GM18498 (cell line): ENCODE data around the gene ANKH.

Source experiments
- ATAC-seq: cut with Tn5 transposase; IDR thresholded peaks from one replicate; pipeline ENCODE4 v1.9.1; 2021; ENCODE audit warnings: mild to moderate bottlenecking, moderate library complexity; ENCODE audit not compliant: unreplicated experiment

The ANKH gene

GRCh38 chr5:14741801-14742440 is 129.7 kb downstream of the ANKH start:
- no peak for ATAC-seq

- ATAC-seq: no peak
These were observed 130.4 kb downstream of the ANKH start for GRCh38 chr5:14741131-14741530.

GRCh38 chr5:14739981-14740380 is 131.6 kb downstream of the ANKH start:
- ATAC-seq: no peak

GRCh38 chr5:14739538-14739937 is 132.0 kb downstream of the ANKH start:
- ATAC-seq: no peak

GRCh38 chr5:14738050-14738449 is 133.5 kb downstream of the ANKH start:
- ATAC-seq: no peak

GRCh38 chr5:14737291-14737690 is 134.3 kb downstream of the ANKH start:
- no peak for ATAC-seq

- no peak for ATAC-seq
These were observed 135.6 kb downstream of the ANKH start for GRCh38 chr5:14735944-14736343.

GRCh38 chr5:14734396-14734795 is 137.2 kb downstream of the ANKH start:
- no peak for ATAC-seq

- no peak for ATAC-seq
These were observed 137.9 kb downstream of the ANKH start for GRCh38 chr5:14733661-14734060.

- no peak for ATAC-seq
These were observed 138.6 kb downstream of the ANKH start for GRCh38 chr5:14732991-14733390.

GRCh38 chr5:14730881-14731280 is 140.7 kb downstream of the ANKH start:
- no peak for ATAC-seq

GRCh38 chr5:14730466-14730865 is 141.1 kb downstream of the ANKH start:
- ATAC-seq: no peak

GRCh38 chr5:14729448-14730385 is 141.9 kb downstream of the ANKH start:
- ATAC-seq: no peak

GRCh38 chr5:14728459-14728938 is 143.1 kb downstream of the ANKH start:
- ATAC-seq: no peak

GRCh38 chr5:14727928-14728458 is 143.6 kb downstream of the ANKH start:
- no peak for ATAC-seq

GRCh38 chr5:14727428-14727865 is 144.1 kb downstream of the ANKH start:
- no peak for ATAC-seq

GRCh38 chr5:14726066-14726838 is 145.3 kb downstream of the ANKH start:
- ATAC-seq: no peak

GRCh38 chr5:14724633-14725032 is 146.9 kb downstream of the ANKH start:
- ATAC-seq: no peak

GRCh38 chr5:14723701-14724132 is 147.9 kb downstream of the ANKH start:
- no peak for ATAC-seq

- no peak for ATAC-seq
These were observed 148.7 kb downstream of the ANKH start for GRCh38 chr5:14722923-14723322.
